ENCODE data around the gene RBM33. TPM values are rescaled to one million over a fixed set of nuclear protein-coding genes. Genes with fewer than 3 reads are reported as not detected.

The RBM33 gene
- total RNA-seq, 1 donor from 2014 or later: 67.2 TPM

- no peak overlapping the region for H3K4me3 Mint-ChIP-seq
- DNase-seq (ENCODE audit: extremely low spot score, unreplicated experiment): no peak
- no peak for TF ChIP-seq CTCF (conservative IDR thresholded peaks at IDR 0.05)
- H3K36me3 Mint-ChIP-seq: peaks cover 37% of the 10 kb centered on the region
- peaks cover 37% of the 10 kb centered on the region for H3K4me1 Mint-ChIP-seq (ENCODE audit: unreplicated experiment)
- no peaks in the 10 kb centered on the region for H3K27me3 Mint-ChIP-seq
- no peaks in the 10 kb centered on the region for H3K9me3 Mint-ChIP-seq
- H3K27ac Mint-ChIP-seq: no peak overlapping the region
These were observed 106.0 kb downstream of the RBM33 start for GRCh38 chr7:155750255-155751125.

- Mint-ChIP-seq H3K36me3 (peaks cover 37% of the 10 kb centered on the region), H3K27ac (no peak overlapping the region), H3K27me3 (no peaks in the 10 kb centered on the region)
These were observed 106.9 kb downstream of the RBM33 start for GRCh38 chr7:155751409-155751808.

GRCh38 chr7:155752756-155753445, 108.4 kb downstream of the RBM33 start:
- peaks cover 37% of the 10 kb centered on the region for H3K4me1 Mint-ChIP-seq (ENCODE audit: unreplicated experiment)
- H3K27ac Mint-ChIP-seq: peak overlapping the region; percentile 38
- H3K9me3 Mint-ChIP-seq: no peaks in the 10 kb centered on the region
- TF ChIP-seq CTCF (conservative IDR thresholded peaks at IDR 0.05): no peak
- no peak overlapping the region for H3K4me3 Mint-ChIP-seq
- H3K27me3 Mint-ChIP-seq: no peaks in the 10 kb centered on the region
- peaks cover 38% of the 10 kb centered on the region for H3K36me3 Mint-ChIP-seq
- no peak for DNase-seq (ENCODE audit: extremely low spot score, unreplicated experiment)

More at GRCh38 chr7:155751409-155751808, 106.9 kb downstream of the RBM33 start:
- no peak for TF ChIP-seq CTCF (conservative IDR thresholded peaks at IDR 0.05)
- Mint-ChIP-seq H3K9me3 (no peaks in the 10 kb centered on the region), H3K4me3 (no peak overlapping the region), H3K4me1 (ENCODE audit: unreplicated experiment) (peaks cover 37% of the 10 kb centered on the region)
- DNase-seq (ENCODE audit: extremely low spot score, unreplicated experiment): no peak

GRCh38 chr7:155753446-155753965, 109.0 kb downstream of the RBM33 start:
- H3K27ac Mint-ChIP-seq: peak overlapping the region; percentile 38

GRCh38 chr7:155754165-155754564, 109.7 kb downstream of the RBM33 start:
- H3K9me3 Mint-ChIP-seq: no peaks in the 10 kb centered on the region
- peaks cover 37% of the 10 kb centered on the region for H3K4me1 Mint-ChIP-seq (ENCODE audit: unreplicated experiment)
- peaks cover 34% of the 10 kb centered on the region for H3K36me3 Mint-ChIP-seq
- no peaks in the 10 kb centered on the region for H3K27me3 Mint-ChIP-seq
- DNase-seq (ENCODE audit: extremely low spot score, unreplicated experiment): no peak
- TF ChIP-seq CTCF (conservative IDR thresholded peaks at IDR 0.05): no peak
- no peak overlapping the region for H3K4me3 Mint-ChIP-seq
- peak overlapping the region; percentile 76 for H3K27ac Mint-ChIP-seq

More at GRCh38 chr7:155753446-155753965, 109.0 kb downstream of the RBM33 start:
- no peak for DNase-seq (ENCODE audit: extremely low spot score, unreplicated experiment)
- no peaks in the 10 kb centered on the region for H3K27me3 Mint-ChIP-seq
- H3K4me1 Mint-ChIP-seq (ENCODE audit: unreplicated experiment): peaks cover 37% of the 10 kb centered on the region
- H3K36me3 Mint-ChIP-seq: peaks cover 33% of the 10 kb centered on the region
- TF ChIP-seq CTCF (conservative IDR thresholded peaks at IDR 0.05): no peak
- H3K9me3 Mint-ChIP-seq: no peaks in the 10 kb centered on the region
- no peak overlapping the region for H3K4me3 Mint-ChIP-seq

Measured in type B pancreatic cell (in vitro differentiated cells).